NCI-H226 (cell line): Measurements from ENCODE around the gene DNAJC1.
A peak's percentile ranks its signal among the peaks of the same experiment; 100 is the strongest.
"Not testable (repeated sequence)": the region's sequence is repeated elsewhere in the genome, so short reads cannot be mapped to it uniquely, and the experiment has no call there.

ENCODE experiments used
- DNase-seq: peaks from one replicate; pipeline ENCODE4 v3.0.0-alpha.2; 2015

DNAJC1 gene

GRCh38 chr10:21894648-21895342 is 108.7 kb downstream of the DNAJC1 start:
- DNase-seq: no peak

DNA sequence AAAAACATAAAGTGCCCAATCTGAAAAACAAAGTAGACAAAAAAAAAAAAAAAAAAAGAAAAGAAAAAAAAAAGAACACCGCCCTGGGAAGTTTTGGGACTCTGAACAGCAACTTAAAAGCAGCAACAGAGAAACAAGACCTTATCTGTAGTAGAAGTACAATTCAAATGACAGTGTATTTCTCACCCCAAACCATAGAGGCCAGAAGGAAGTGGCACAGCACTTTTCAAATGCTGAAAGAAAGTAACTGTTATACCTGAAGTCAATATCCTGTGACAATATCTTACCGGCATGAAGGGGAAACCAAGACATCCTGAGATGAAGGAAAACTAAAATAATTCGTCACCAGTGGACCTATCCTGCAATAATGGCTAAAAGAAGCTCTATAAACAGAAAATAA is 112.1 kb downstream of the DNAJC1 start:
- no peak for DNase-seq

- no peak for DNase-seq
These were observed 113.9 kb downstream of the DNAJC1 start for GRCh38 chr10:21889477-21890275.

- DNase-seq: no peak
These were observed 114.6 kb downstream of the DNAJC1 start for GRCh38 chr10:21888959-21889358.

- DNase-seq: no peak
These were observed 117.6 kb downstream of the DNAJC1 start for GRCh38 chr10:21885940-21886339.

DNA sequence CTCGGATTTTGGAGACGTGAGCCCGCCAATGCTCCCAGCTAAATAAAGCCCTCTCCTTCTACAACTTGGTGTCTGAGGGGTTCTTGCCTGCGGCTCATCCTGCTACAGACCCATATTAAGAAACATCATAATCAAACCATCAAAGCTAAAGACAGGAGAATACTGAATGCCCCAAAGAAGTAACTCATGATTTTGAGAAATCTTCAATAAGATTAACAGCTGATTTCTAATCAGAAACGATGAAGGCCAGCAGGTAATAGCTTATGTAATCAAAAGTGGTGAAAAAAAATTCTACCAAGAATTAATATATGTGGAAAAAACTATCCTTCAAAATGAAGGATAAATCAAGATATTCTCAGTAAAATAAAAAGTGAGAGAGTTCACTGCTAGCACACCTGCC is 130.3 kb downstream of the DNAJC1 start:
- DNase-seq: no peak

DNA sequence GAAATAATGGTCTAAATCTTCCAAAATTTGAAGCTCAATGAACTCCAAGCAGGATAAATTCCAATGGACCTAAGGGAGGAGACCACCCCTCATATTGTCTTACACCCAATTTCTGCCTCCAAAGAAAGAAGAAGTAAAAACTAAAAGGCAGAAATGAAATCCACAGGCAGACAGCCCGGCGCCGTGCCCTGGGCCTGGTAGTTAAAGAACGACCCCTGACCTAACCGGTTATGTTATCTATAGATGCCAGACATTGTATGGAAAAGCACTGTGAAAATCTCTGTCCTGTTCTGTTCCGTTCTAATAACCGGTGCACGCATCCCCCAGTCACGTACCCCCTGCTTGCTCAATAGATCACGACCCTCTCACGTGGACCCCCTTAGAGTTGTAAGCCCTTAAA is 130.8 kb downstream of the DNAJC1 start:
- not testable (repeated sequence) for DNase-seq

DNA sequence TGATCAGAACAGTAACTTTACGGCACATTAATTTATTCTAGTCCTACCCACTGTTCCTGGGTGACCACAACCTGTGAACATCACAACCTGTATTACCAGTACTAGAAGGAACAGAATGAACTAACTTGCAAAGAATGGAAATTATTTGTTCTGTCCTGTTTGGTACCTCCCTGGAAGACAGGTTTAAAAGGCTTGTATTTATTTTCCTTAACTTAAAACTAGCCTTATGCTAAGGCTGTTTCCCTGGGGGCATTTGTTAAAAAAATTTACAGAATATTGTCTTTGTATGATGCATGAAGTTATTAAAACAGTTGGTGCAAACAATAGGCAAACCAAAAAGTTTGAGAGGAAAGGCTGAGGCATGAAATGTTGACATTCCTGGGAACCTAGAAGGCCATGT is 132.7 kb downstream of the DNAJC1 start:
- no peak for DNase-seq

DNA sequence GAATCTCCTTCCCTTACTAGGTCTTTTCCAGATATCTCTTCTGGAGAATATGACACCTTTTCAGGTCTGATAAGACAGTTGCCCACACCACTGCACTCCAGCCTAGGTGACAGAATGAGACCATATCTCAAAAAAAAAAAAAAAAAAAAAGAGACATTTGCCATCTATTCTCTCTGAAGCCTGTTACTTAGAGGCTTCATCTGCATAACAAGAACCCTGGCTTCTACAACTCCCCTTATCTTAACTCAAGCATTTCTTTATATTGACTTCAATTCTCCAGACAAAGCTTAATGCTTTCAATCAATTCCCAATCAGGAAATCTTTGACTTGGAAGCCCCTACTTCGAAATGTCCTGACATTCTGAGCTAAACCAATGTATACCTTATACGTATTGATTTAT is 134.4 kb downstream of the DNAJC1 start:
- not testable (repeated sequence) for DNase-seq

- DNase-seq: peak; percentile 36
These were observed 142.8 kb downstream of the DNAJC1 start for GRCh38 chr10:21860718-21861117.

DNA sequence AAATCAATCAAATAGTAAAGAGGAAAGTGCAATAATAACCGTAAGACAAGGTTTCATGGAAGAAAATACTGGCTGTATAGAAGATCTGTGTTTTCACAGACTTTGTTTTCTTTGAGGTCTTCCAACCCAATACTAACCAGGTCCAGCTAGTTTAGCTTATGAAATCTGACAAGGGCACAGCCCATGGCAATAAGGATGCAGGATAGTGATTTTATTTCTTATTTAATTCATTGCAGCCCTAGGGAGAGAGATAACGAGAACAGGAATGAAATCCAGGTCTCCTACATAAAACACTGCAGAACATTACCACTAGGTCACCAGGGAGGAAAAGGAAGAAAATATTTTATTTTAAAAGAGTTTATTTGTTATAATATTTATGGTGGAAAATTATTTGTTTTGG is 145.1 kb downstream of the DNAJC1 start:
- DNase-seq: no peak

DNA sequence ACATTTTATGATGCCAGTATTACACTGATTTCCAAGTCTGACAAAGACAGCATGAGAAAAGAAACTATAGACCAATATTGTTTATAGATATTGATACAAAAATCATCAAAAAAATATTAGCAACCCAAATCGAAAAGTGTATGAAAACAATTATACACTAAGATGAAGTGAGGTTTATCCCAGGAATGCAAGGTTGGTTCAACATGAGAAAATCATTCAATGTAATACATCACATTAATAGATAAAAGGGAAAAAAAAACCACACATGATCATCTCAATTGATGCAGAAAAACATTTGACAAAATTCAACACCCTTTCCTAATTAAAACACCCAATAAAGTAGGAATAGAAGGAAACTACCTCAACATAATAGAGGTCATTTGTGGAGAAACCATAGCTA is 153.9 kb downstream of the DNAJC1 start:
- no peak for DNase-seq

DNA sequence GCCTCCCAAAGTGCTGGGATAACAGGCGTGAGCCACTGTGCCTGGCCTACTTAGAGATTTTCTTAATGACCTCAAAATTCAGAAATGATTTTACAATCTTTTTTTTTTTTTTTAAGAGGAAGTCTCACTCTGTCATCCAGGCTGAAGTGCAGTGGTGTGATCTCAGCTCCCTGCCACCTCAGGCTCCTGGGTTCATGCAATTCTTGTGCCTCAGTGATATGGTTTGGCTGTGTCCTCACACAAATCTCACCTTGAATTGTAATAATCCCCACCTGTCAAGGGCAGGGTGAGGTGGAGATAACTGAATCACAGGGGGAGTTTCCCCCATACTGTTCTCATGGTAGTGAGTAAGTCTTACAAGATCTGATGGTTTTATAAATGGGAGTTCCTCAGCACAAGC is 159.9 kb downstream of the DNAJC1 start:
- DNase-seq: no peak

DNA sequence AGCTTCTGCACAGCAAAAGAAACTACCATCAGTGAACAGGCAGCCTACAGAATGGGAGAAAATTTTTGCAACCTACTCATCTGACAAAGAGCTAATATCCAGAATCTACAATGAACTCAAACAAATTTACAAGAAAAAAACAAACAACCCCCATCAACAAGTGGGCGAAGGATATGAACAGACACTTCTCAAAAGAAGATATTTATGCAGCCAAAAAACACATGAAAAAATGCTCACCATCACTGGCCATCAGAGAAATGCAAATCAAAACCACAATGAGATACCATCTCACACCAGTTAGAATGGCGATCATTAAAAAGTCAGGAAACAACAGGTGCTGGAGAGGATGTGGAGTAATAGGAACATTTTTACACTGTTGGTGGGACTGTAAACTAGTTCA is 162.3 kb downstream of the DNAJC1 start:
- not testable (repeated sequence) for DNase-seq

- DNase-seq: not testable (repeated sequence)
These were observed 166.0 kb downstream of the DNAJC1 start for GRCh38 chr10:21837487-21837886.

GRCh38 chr10:21834574-21834973 is 169.0 kb downstream of the DNAJC1 start:
- DNase-seq: not testable (repeated sequence)

DNA sequence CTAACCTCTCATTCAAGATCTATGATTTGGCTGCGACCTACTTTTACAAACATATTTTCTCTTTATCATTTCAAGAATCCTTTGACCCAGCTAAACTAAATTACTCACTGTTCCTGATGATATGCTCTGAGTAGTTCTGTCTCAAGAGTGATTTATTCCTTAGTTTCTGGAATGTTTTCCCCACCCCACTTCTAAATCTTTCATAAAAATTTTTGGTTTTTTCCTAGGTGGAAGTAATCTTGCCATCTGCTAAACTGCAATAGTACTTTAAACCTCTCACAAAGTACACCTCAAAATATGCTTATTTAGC is 170.8 kb downstream of the DNAJC1 start:
- DNase-seq: peak; percentile 81

- peak; percentile 92 for DNase-seq
These were observed 171.3 kb downstream of the DNAJC1 start for GRCh38 chr10:21831986-21832820.

DNA sequence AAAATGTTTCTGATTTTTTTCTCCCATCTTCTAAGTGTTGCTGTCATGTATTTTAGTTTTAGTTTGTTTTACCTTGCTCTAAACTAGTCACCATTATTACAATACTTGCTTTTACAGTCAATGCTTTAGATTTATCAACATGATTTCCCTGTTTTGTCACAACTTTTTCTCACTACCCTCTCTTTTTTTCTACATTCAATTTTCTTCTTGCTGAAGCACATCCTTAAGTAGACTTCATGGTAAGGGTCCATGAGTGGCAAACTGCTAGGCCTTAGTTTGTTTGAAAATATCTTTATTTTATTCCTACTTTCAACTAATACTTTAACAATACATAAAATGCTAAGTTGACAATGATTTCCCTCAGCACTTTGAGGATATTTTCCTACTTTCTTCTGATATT is 173.5 kb downstream of the DNAJC1 start:
- DNase-seq: no peak

DNA sequence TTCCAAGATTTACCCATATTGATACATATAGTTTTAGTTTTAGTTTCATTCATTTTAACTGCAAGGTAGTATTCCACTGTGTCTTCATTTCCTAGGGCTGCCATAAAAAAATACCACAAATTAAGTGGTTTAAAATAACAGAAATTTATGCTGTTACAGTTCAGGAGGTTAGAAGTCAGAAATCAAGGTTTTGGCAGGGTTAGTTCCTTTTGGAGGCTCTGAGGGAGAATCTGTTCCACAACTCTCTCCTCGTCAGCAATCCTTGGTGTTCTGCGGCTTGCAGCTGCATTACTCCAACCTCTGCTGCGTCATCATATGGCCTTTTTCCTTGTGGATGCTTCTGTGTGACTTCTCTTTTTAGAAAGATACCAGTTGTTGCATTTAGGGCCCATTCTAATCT is 176.2 kb downstream of the DNAJC1 start:
- DNase-seq: no peak

GRCh38 chr10:21826725-21827124 is 176.8 kb downstream of the DNAJC1 start:
- DNase-seq: no peak

- DNase-seq: no peak
These were observed 178.2 kb downstream of the DNAJC1 start for GRCh38 chr10:21825345-21825744.

DNA sequence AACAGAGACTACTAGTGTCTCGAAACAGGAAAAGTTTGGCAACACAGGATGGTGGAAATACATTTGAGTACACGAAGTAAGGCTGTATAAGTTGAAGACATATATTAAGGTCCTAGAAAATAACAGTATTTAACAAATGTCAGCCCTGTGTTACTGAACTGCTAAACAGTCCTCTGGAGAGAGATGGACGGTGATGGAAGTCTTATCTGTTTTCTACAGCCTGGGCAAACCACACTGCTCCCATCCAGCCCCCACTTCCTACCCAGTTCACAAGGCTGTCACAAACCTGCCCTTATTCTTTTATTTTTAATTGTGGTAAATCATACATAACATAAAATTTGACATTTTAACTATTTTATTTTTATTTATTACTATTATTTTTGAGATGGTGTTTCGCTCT is 179.1 kb downstream of the DNAJC1 start:
- DNase-seq: no peak

DNA sequence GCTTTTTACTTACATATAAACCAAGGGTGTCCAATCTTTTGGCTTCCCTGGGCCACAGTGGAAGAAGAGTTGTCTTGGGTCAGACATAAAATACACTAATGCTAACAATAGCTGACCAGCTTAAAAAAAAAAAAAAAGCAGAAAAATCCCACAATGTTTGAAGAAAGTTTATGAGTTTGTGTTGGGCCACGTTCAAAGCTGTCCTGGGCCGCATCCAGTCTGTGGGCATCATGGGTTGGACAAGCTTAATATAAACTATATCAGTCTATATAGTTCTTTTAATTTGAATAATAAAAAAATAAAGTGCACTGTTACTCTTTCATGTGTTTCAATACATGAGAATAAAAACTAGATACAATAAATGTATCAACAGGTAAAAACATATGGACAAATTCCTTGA is 179.9 kb downstream of the DNAJC1 start:
- DNase-seq: no peak
